IgD-negative memory B cell (primary cell): ENCODE measurements around the gene IRF2BP1. TPM values are rescaled to one million over a fixed set of nuclear protein-coding genes. Genes with fewer than 3 reads are reported as not detected.

Experiments
- polyA plus RNA-seq: library from polyadenylated mRNA; unstranded; fragments of 300-500 nt; fragmentation: Illumina TruSeq; gene quantifications from one replicate; pipeline ENCODE4 v1.2.3, GENCODE V29; 2021

Gene IRF2BP1
- polyA plus RNA-seq, 1 donor from 2014 or later = 10.0 TPM

Other genes starting within 250 kb of the IRF2BP1 start
- gene EML2, start 246.7 kb downstream of the IRF2BP1 start, polyA plus RNA-seq = 18.5 TPM
- gene GIPR, start 217.9 kb downstream of the IRF2BP1 start, polyA plus RNA-seq = not detected
- gene SNRPD2, start 194.2 kb downstream of the IRF2BP1 start, polyA plus RNA-seq = 841 TPM
- gene QPCTL, start 193.5 kb downstream of the IRF2BP1 start, polyA plus RNA-seq = 2.7 TPM
- gene FBXO46, start 155.2 kb downstream of the IRF2BP1 start, polyA plus RNA-seq = 23.7 TPM
- gene MEIOSIN, start 152.7 kb downstream of the IRF2BP1 start, polyA plus RNA-seq = not detected
- 0.41 TPM for gene SIX5, start 116.9 kb downstream of the IRF2BP1 start, polyA plus RNA-seq
- gene DMPK, start 103.7 kb downstream of the IRF2BP1 start, polyA plus RNA-seq = 1.6 TPM
- 16.7 TPM for gene DMWD, start 93.3 kb downstream of the IRF2BP1 start, polyA plus RNA-seq
- not detected for gene RSPH6A, start 70.8 kb downstream of the IRF2BP1 start, polyA plus RNA-seq
- gene SYMPK, start 23.0 kb downstream of the IRF2BP1 start, polyA plus RNA-seq = 26.8 TPM
- gene FOXA3, start 21.8 kb downstream of the IRF2BP1 start, polyA plus RNA-seq = not detected
- gene MYPOP, start 16.5 kb upstream of the IRF2BP1 start, polyA plus RNA-seq = 0.70 TPM
- gene NANOS2, start 28.6 kb upstream of the IRF2BP1 start, polyA plus RNA-seq = not detected
- gene NOVA2, start 87.7 kb upstream of the IRF2BP1 start, polyA plus RNA-seq = not detected
- gene CCDC61, start 109.3 kb upstream of the IRF2BP1 start, polyA plus RNA-seq = 8.7 TPM
- not detected for gene PGLYRP1, start 136.9 kb upstream of the IRF2BP1 start, polyA plus RNA-seq
- gene IGFL4, start 154.9 kb upstream of the IRF2BP1 start, polyA plus RNA-seq = not detected
- not detected for gene IGFL3, start 238.5 kb upstream of the IRF2BP1 start, polyA plus RNA-seq